HUES6 (cell line): Measurements from ENCODE around the gene PXYLP1.

Experiments used
- H3K27ac ChIP-seq: 2 replicates; pipeline ENCODE4 v1.7.0; 2013; ENCODE audit warnings: low read depth, mild to moderate bottlenecking, low read length, inconsistent platforms
- H3K27me3 ChIP-seq: 2 replicates; pipeline ENCODE4 v1.6.1; 2013; ENCODE audit warnings: low read length; ENCODE audit not compliant: control insufficient read depth, insufficient read depth
- H3K36me3 ChIP-seq: 2 replicates; pipeline ENCODE4 v1.6.1; 2013; ENCODE audit warnings: low read length; ENCODE audit not compliant: control insufficient read depth, insufficient read depth
- H3K4me1 ChIP-seq: 2 replicates; pipeline ENCODE4 v1.6.1; 2013; ENCODE audit warnings: low read length; ENCODE audit not compliant: control insufficient read depth, insufficient read depth
- H3K4me3 ChIP-seq: 2 replicates; pipeline ENCODE4 v1.5.1; 2013; ENCODE audit warnings: low read depth, low read length
- H3K9ac ChIP-seq: one replicate; pipeline ENCODE4 v1.6.1; 2013; ENCODE audit warnings: mild to moderate bottlenecking, low read length
- H3K9me3 ChIP-seq: 2 replicates; pipeline ENCODE4 v1.6.1; 2013; ENCODE audit warnings: low read depth, low read length; ENCODE audit not compliant: control insufficient read depth, insufficient read depth

The PXYLP1 gene

GRCh38 chr3:141231101-141231951 lies at the start of gene PXYLP1:
TSS of gene PXYLP1 (plus strand) at chr3:141231825. CDS start at chr3:141260176, 28,351 bp downstream.
- Histone ChIP-seq H3K36me3 (peaks cover 3% of the 10 kb centered on the region; the same call in 1 of the 2 replicates), H3K4me3 (peak within 1 kb of the TSS; percentile 87), H3K27me3 (peaks cover 29% of the 10 kb centered on the region), H3K9ac (peak within 1 kb of the TSS; percentile 76), H3K4me1 (peaks cover 35% of the 10 kb centered on the region), H3K27ac (peak within 1 kb of the TSS; percentile 67; the same call in 1 of the 2 replicates), H3K9me3 (no peaks in the 10 kb centered on the region)

- H3K4me1 ChIP-seq = no peaks in the 10 kb centered on the region
- H3K4me3 ChIP-seq = no peak overlapping the region
- no peaks in the 10 kb centered on the region for H3K36me3 ChIP-seq
- H3K9me3 ChIP-seq = peaks cover 12% of the 10 kb centered on the region; the same call in 1 of the 2 replicates
- no peak overlapping the region for H3K9ac ChIP-seq
- H3K27ac ChIP-seq = no peak overlapping the region
- no peaks in the 10 kb centered on the region for H3K27me3 ChIP-seq
Measured at GRCh38 chr3:141183606-141184005, 48.0 kb upstream of the PXYLP1 start.

GRCh38 chr3:141184430-141184829 lies 47.2 kb upstream of the PXYLP1 start:
- Histone ChIP-seq H3K9ac (no peak overlapping the region), H3K27ac (no peak overlapping the region), H3K4me3 (no peak overlapping the region), H3K9me3 (peaks cover 11% of the 10 kb centered on the region; the same call in 1 of the 2 replicates), H3K36me3 (no peaks in the 10 kb centered on the region), H3K4me1 (no peaks in the 10 kb centered on the region), H3K27me3 (no peaks in the 10 kb centered on the region)

GRCh38 chr3:141191097-141191749 lies 40.4 kb upstream of the PXYLP1 start:
- Histone ChIP-seq H3K27me3 (no peaks in the 10 kb centered on the region), H3K36me3 (no peaks in the 10 kb centered on the region), H3K9me3 (no peaks in the 10 kb centered on the region), H3K4me3 (no peak overlapping the region), H3K9ac (no peak overlapping the region), H3K4me1 (no peaks in the 10 kb centered on the region), H3K27ac (no peak overlapping the region)

- Histone ChIP-seq H3K4me1 (no peaks in the 10 kb centered on the region), H3K36me3 (no peaks in the 10 kb centered on the region), H3K9me3 (no peaks in the 10 kb centered on the region), H3K9ac (no peak overlapping the region), H3K4me3 (no peak overlapping the region), H3K27ac (no peak overlapping the region), H3K27me3 (no peaks in the 10 kb centered on the region)
Measured at GRCh38 chr3:141192345-141192744, 39.3 kb upstream of the PXYLP1 start.

- Histone ChIP-seq H3K36me3 (no peaks in the 10 kb centered on the region), H3K27ac (no peak overlapping the region), H3K9me3 (no peaks in the 10 kb centered on the region), H3K4me3 (no peak overlapping the region), H3K27me3 (no peaks in the 10 kb centered on the region), H3K4me1 (no peaks in the 10 kb centered on the region), H3K9ac (no peak overlapping the region)
Measured at GRCh38 chr3:141193066-141193830, 38.4 kb upstream of the PXYLP1 start.

GRCh38 chr3:141201122-141201521 lies 30.5 kb upstream of the PXYLP1 start:
- no peak overlapping the region for H3K9ac ChIP-seq
- H3K27me3 ChIP-seq = no peaks in the 10 kb centered on the region
- H3K27ac ChIP-seq = no peak overlapping the region
- H3K4me1 ChIP-seq = peaks cover 6% of the 10 kb centered on the region; the same call in 1 of the 2 replicates
- no peaks in the 10 kb centered on the region for H3K36me3 ChIP-seq
- H3K9me3 ChIP-seq = no peaks in the 10 kb centered on the region
- no peak overlapping the region for H3K4me3 ChIP-seq

GRCh38 chr3:141202682-141203081 lies 28.9 kb upstream of the PXYLP1 start:
- no peaks in the 10 kb centered on the region for H3K27me3 ChIP-seq

GRCh38 chr3:141203866-141204265 lies 27.8 kb upstream of the PXYLP1 start:
- Histone ChIP-seq H3K36me3 (no peaks in the 10 kb centered on the region), H3K27ac (no peak overlapping the region), H3K9me3 (no peaks in the 10 kb centered on the region), H3K9ac (no peak overlapping the region), H3K27me3 (no peaks in the 10 kb centered on the region), H3K4me3 (no peak overlapping the region), H3K4me1 (peaks cover 6% of the 10 kb centered on the region; the same call in 1 of the 2 replicates)

More at GRCh38 chr3:141202682-141203081, 28.9 kb upstream of the PXYLP1 start:
- no peak overlapping the region for H3K27ac ChIP-seq
- no peak overlapping the region for H3K9ac ChIP-seq
- peaks cover 6% of the 10 kb centered on the region; the same call in 1 of the 2 replicates for H3K4me1 ChIP-seq
- no peak overlapping the region for H3K4me3 ChIP-seq
- no peaks in the 10 kb centered on the region for H3K9me3 ChIP-seq
- H3K36me3 ChIP-seq = no peaks in the 10 kb centered on the region

GRCh38 chr3:141204343-141204742 lies 27.3 kb upstream of the PXYLP1 start:
- Histone ChIP-seq H3K4me3 (no peak overlapping the region), H3K9me3 (no peaks in the 10 kb centered on the region), H3K27me3 (no peaks in the 10 kb centered on the region), H3K27ac (no peak overlapping the region), H3K4me1 (peaks cover 6% of the 10 kb centered on the region; the same call in 1 of the 2 replicates), H3K9ac (no peak overlapping the region), H3K36me3 (no peaks in the 10 kb centered on the region)
